DOHH2 (cell line): ENCODE data around the gene F13A1.

Experiments used
- H3F3A ChIP-seq: fragments of 200-600 bp; sonication (generic), shearing (Covaris generic); 2 replicates; pipeline ENCODE4 v1.6.0; 2016; ENCODE audit warnings: antibody characterized with exemption, mild to moderate bottlenecking; ENCODE audit not compliant: control insufficient read depth, insufficient read depth
- H3K27ac ChIP-seq: fragments of 200-600 bp; sonication (generic); 2 replicates; pipeline ENCODE4 v1.5.1; 2014; ENCODE audit warnings: low read depth, mild to moderate bottlenecking, low read length, moderate library complexity
- H3K27me3 ChIP-seq: fragments of 200-600 bp; sonication (generic); 2 replicates; pipeline ENCODE4 v1.6.1; 2014; ENCODE audit warnings: mild to moderate bottlenecking, low read length, mixed read lengths; ENCODE audit not compliant: control insufficient read depth
- H3K36me3 ChIP-seq: fragments of 200-600 bp; sonication (generic); 2 replicates; pipeline ENCODE4 v1.6.1; 2014; ENCODE audit warnings: mild to moderate bottlenecking, low read length, moderate library complexity, mixed read lengths; ENCODE audit not compliant: control insufficient read depth
- H3K4me1 ChIP-seq: fragments of 200-600 bp; sonication (generic); 2 replicates; pipeline ENCODE4 v1.6.1; 2014; ENCODE audit warnings: mild to moderate bottlenecking, low read length, mixed read lengths; ENCODE audit not compliant: control insufficient read depth
- H3K4me2 ChIP-seq: fragments of 200-600 bp; sonication (generic); 2 replicates; pipeline ENCODE4 v1.6.0; 2014; ENCODE audit warnings: mild to moderate bottlenecking, low read length, moderate library complexity
- H3K4me3 ChIP-seq: fragments of 200-600 bp; sonication (generic); 2 replicates; pipeline ENCODE4 v1.5.1; 2014; ENCODE audit warnings: mild to moderate bottlenecking, low read length, mixed read lengths
- H3K79me2 ChIP-seq: fragments of 200-600 bp; sonication (generic); 2 replicates; pipeline ENCODE4 v1.6.1; 2014; ENCODE audit warnings: mild to moderate bottlenecking, low read length, mixed read lengths; ENCODE audit not compliant: control insufficient read depth
- H3K9me2 ChIP-seq: fragments of 200-600 bp; sonication (generic); replicated peaks from 2 replicates; pipeline ENCODE4 v1.6.1; 2014; ENCODE audit warnings: mild to moderate bottlenecking, low read length, mixed read lengths; ENCODE audit not compliant: control insufficient read depth
- H3K9me3 ChIP-seq: fragments of 200-600 bp; sonication (generic); 2 replicates; pipeline ENCODE4 v1.6.1; 2014; ENCODE audit warnings: antibody characterized with exemption, low read length, mixed read lengths; ENCODE audit not compliant: control insufficient read depth, insufficient read depth
- H4K20me1 ChIP-seq: fragments of 200-600 bp; sonication (generic); 2 replicates; pipeline ENCODE4 v1.6.0; 2014; ENCODE audit warnings: low read depth, mild to moderate bottlenecking, antibody characterized with exemption, low read length, moderate library complexity; ENCODE audit not compliant: control insufficient read depth, insufficient read depth
- CTCF ChIP-seq: fragments of 200-600 bp; sonication (generic); IDR thresholded peaks from one replicate; pipeline ENCODE4 v1.5.1; 2014; ENCODE audit warnings: antibody characterized with exemption, mild to moderate bottlenecking, low read depth, low read length; ENCODE audit not compliant: poor library complexity, severe bottlenecking
- EZH2phosphoT487 ChIP-seq: fragments of 200-600 bp; sonication (generic); IDR thresholded peaks from 2 replicates; pipeline ENCODE4 v1.6.1; 2017; ENCODE audit warnings: borderline replicate concordance, mild to moderate bottlenecking, antibody characterized with exemption, low read length, moderate library complexity, mixed read lengths

F13A1 gene

GRCh38 chr6:6217855-6218758, 102.4 kb downstream of the F13A1 start:
- Histone ChIP-seq H3K79me2 (no peaks in the 10 kb centered on the region), H4K20me1 (no peaks in the 10 kb centered on the region), H3K4me2 (no peak overlapping the region), H3K27me3 (no peaks in the 10 kb centered on the region), H3K27ac (no peak overlapping the region), H3K36me3 (no peaks in the 10 kb centered on the region), H3K9me3 (no peaks in the 10 kb centered on the region), H3K4me3 (no peak overlapping the region), H3K9me2 (no peaks in the 10 kb centered on the region), H3K4me1 (no peaks in the 10 kb centered on the region), H3F3A (no peaks in the 10 kb centered on the region)
- TF ChIP-seq EZH2phosphoT487, result no peak
- TF ChIP-seq CTCF, result no peak

GRCh38 chr6:6210994-6211393, 109.5 kb downstream of the F13A1 start:
- Histone ChIP-seq H3K27ac (no peak overlapping the region), H3K4me1 (no peaks in the 10 kb centered on the region), H3F3A (no peaks in the 10 kb centered on the region), H3K9me2 (no peaks in the 10 kb centered on the region), H3K36me3 (no peaks in the 10 kb centered on the region), H3K4me3 (no peak overlapping the region), H3K79me2 (no peaks in the 10 kb centered on the region), H3K4me2 (no peak overlapping the region), H3K27me3 (no peaks in the 10 kb centered on the region), H3K9me3 (no peaks in the 10 kb centered on the region), H4K20me1 (no peaks in the 10 kb centered on the region)
- TF ChIP-seq EZH2phosphoT487, result no peak
- no peak for TF ChIP-seq CTCF

GRCh38 chr6:6202886-6203285, 117.6 kb downstream of the F13A1 start:
- H3K27ac ChIP-seq, result no peak overlapping the region
- no peaks in the 10 kb centered on the region for H3K36me3 ChIP-seq
- H4K20me1 ChIP-seq, result no peaks in the 10 kb centered on the region

More at GRCh38 chr6:6202886-6203285, 117.6 kb downstream of the F13A1 start:
- Histone ChIP-seq H3K9me2 (no peaks in the 10 kb centered on the region), H3F3A (no peaks in the 10 kb centered on the region), H3K4me1 (no peaks in the 10 kb centered on the region), H3K27me3 (peaks cover 6% of the 10 kb centered on the region; the same call in 1 of the 2 replicates), H3K9me3 (no peaks in the 10 kb centered on the region), H3K4me2 (no peak overlapping the region), H3K4me3 (no peak overlapping the region), H3K79me2 (no peaks in the 10 kb centered on the region)
- TF ChIP-seq EZH2phosphoT487, result no peak
- TF ChIP-seq CTCF, result no peak
